Measurements from ENCODE around the gene HECA. TPM values are rescaled to one million over a fixed set of nuclear protein-coding genes. Genes with fewer than 3 reads are reported as not detected.
A peak's percentile ranks its signal among the peaks of the same experiment; 100 is the strongest.

The HECA gene
- polyA plus RNA-seq, 3 donors from 2014 or later: 3.2 to 4.9 (median 3.8) TPM

- H3K4me3 Mint-ChIP-seq: peak overlapping the region; percentile 33 to 66 (median 54)
- DNase-seq: no peak
- H3K27me3 Mint-ChIP-seq (ENCODE audit: low read depth in 3 of 3): peaks cover 0 to 4% (median 2%) of the 10 kb centered on the region in 3 donors
- H3K36me3 Mint-ChIP-seq: no peaks in the 10 kb centered on the region
- no peaks in the 10 kb centered on the region for H3K9me3 Mint-ChIP-seq
- H3K4me1 Mint-ChIP-seq: peaks cover 89 to 95% of the 10 kb centered on the region in 2 donors
- H3K27ac Mint-ChIP-seq: peak overlapping the region in 5 of 6 donors; percentile 31 to 78 (median 62)
These were observed 9.7 kb downstream of the HECA start for GRCh38 chr6:139144490-139145085.

- H3K27ac Mint-ChIP-seq: peak overlapping the region; percentile 4 to 62 (median 12)
- peak overlapping the region; percentile 10 to 66 (median 55) for H3K4me3 Mint-ChIP-seq
- H3K9me3 Mint-ChIP-seq: no peaks in the 10 kb centered on the region
These were observed 10.8 kb downstream of the HECA start for GRCh38 chr6:139145661-139146060.

GRCh38 chr6:139146317-139146726, 11.4 kb downstream of the HECA start:
- Mint-ChIP-seq H3K4me3 (peak overlapping the region in 3 of 5 donors; percentile 30 to 66 (median 55)), H3K27ac (peak overlapping the region in 2 of 6 donors; percentile 36 to 83), H3K27me3 (ENCODE audit: low read depth in 3 of 3) (peaks cover 0 to 4% (median 2%) of the 10 kb centered on the region in 3 donors), H3K4me1 (peaks cover 93 to 97% of the 10 kb centered on the region in 2 donors), H3K36me3 (no peaks in the 10 kb centered on the region), H3K9me3 (no peaks in the 10 kb centered on the region)
- no peak for DNase-seq

More at GRCh38 chr6:139145661-139146060, 10.8 kb downstream of the HECA start:
- H3K27me3 Mint-ChIP-seq (ENCODE audit: low read depth in 3 of 3): peaks cover 0 to 4% (median 2%) of the 10 kb centered on the region in 3 donors
- DNase-seq: no peak
- no peaks in the 10 kb centered on the region for H3K36me3 Mint-ChIP-seq
- peaks cover 89 to 95% of the 10 kb centered on the region in 2 donors for H3K4me1 Mint-ChIP-seq

- peak overlapping the region in 4 of 5 donors; percentile 13 to 66 (median 38) for H3K4me3 Mint-ChIP-seq
- no peaks in the 10 kb centered on the region for H3K9me3 Mint-ChIP-seq
- no peak for DNase-seq
- H3K27ac Mint-ChIP-seq: peak overlapping the region in 2 of 6 donors; percentile 2
- H3K36me3 Mint-ChIP-seq: no peaks in the 10 kb centered on the region
- H3K4me1 Mint-ChIP-seq: peaks cover 97 to 100% of the 10 kb centered on the region in 2 donors
- peaks cover 0 to 3% (median 2%) of the 10 kb centered on the region in 3 donors for H3K27me3 Mint-ChIP-seq (ENCODE audit: low read depth in 3 of 3)
These were observed 12.7 kb downstream of the HECA start for GRCh38 chr6:139147628-139148027.

- Mint-ChIP-seq H3K27ac (peak overlapping the region in 2 of 6 donors; percentile 45 to 67), H3K4me1 (peaks cover 91 to 95% of the 10 kb centered on the region in 2 donors), H3K27me3 (ENCODE audit: low read depth in 3 of 3) (peaks cover 0 to 2% (median 2%) of the 10 kb centered on the region in 3 donors), H3K4me3 (peak overlapping the region in 2 of 5 donors; percentile 27 to 46), H3K9me3 (no peaks in the 10 kb centered on the region), H3K36me3 (no peaks in the 10 kb centered on the region)
- no peak for DNase-seq
These were observed 13.8 kb downstream of the HECA start for GRCh38 chr6:139148557-139149235.

- H3K27ac Mint-ChIP-seq: no peak overlapping the region
- no peaks in the 10 kb centered on the region for H3K36me3 Mint-ChIP-seq
- no peak for DNase-seq
- H3K27me3 Mint-ChIP-seq (ENCODE audit: low read depth in 3 of 3): peaks cover 0 to 2% (median 2%) of the 10 kb centered on the region in 3 donors
- no peaks in the 10 kb centered on the region for H3K9me3 Mint-ChIP-seq
- H3K4me3 Mint-ChIP-seq: peak overlapping the region in 2 of 5 donors; percentile 9 to 27
- H3K4me1 Mint-ChIP-seq: peaks cover 91 to 95% of the 10 kb centered on the region in 2 donors
These were observed 14.5 kb downstream of the HECA start for GRCh38 chr6:139149383-139149782.

- Mint-ChIP-seq H3K4me1 (peaks cover 81 to 94% of the 10 kb centered on the region in 2 donors), H3K9me3 (no peaks in the 10 kb centered on the region), H3K4me3 (peak overlapping the region in 2 of 5 donors; percentile 38 to 41), H3K36me3 (no peaks in the 10 kb centered on the region), H3K27ac (peak overlapping the region in 1 of 6 donors; percentile 37), H3K27me3 (ENCODE audit: low read depth in 3 of 3) (peaks cover 0 to 2% (median 2%) of the 10 kb centered on the region in 3 donors)
- no peak for DNase-seq
These were observed 16.0 kb downstream of the HECA start for GRCh38 chr6:139150920-139151319.

GRCh38 chr6:139151425-139152087, 16.7 kb downstream of the HECA start:
- H3K9me3 Mint-ChIP-seq: no peaks in the 10 kb centered on the region
- H3K27ac Mint-ChIP-seq: peak overlapping the region in 4 of 6 donors; percentile 28 to 58 (median 52)
- H3K27me3 Mint-ChIP-seq (ENCODE audit: low read depth in 3 of 3): peaks cover 0 to 2% (median 2%) of the 10 kb centered on the region in 3 donors
- no peaks in the 10 kb centered on the region for H3K36me3 Mint-ChIP-seq
- H3K4me3 Mint-ChIP-seq: peak overlapping the region in 3 of 5 donors; percentile 38 to 42 (median 42)
- H3K4me1 Mint-ChIP-seq: peaks cover 80 to 92% of the 10 kb centered on the region in 2 donors
- DNase-seq: no peak

GRCh38 chr6:139152088-139152891, 17.4 kb downstream of the HECA start:
- H3K4me1 Mint-ChIP-seq: peaks cover 80 to 92% of the 10 kb centered on the region in 2 donors
- peaks cover 0 to 4% (median 2%) of the 10 kb centered on the region in 3 donors for H3K27me3 Mint-ChIP-seq (ENCODE audit: low read depth in 3 of 3)
- peak overlapping the region in 5 of 6 donors; percentile 28 to 54 (median 50) for H3K27ac Mint-ChIP-seq
- no peaks in the 10 kb centered on the region for H3K36me3 Mint-ChIP-seq
- H3K4me3 Mint-ChIP-seq: peak overlapping the region in 3 of 5 donors; percentile 38 to 42 (median 42)
- no peaks in the 10 kb centered on the region for H3K9me3 Mint-ChIP-seq
- DNase-seq: no peak

GRCh38 chr6:139152892-139153271, 18.0 kb downstream of the HECA start:
- H3K27ac Mint-ChIP-seq: peak overlapping the region in 4 of 6 donors; percentile 13 to 36 (median 30)
- no peaks in the 10 kb centered on the region for H3K9me3 Mint-ChIP-seq
- peak overlapping the region in 2 of 5 donors; percentile 3 to 6 for H3K4me3 Mint-ChIP-seq
- H3K36me3 Mint-ChIP-seq: no peaks in the 10 kb centered on the region
- DNase-seq: no peak
- peaks cover 0 to 5% (median 2%) of the 10 kb centered on the region in 3 donors for H3K27me3 Mint-ChIP-seq (ENCODE audit: low read depth in 3 of 3)
- H3K4me1 Mint-ChIP-seq: peaks cover 80 to 92% of the 10 kb centered on the region in 2 donors

GRCh38 chr6:139153855-139154254, 19.0 kb downstream of the HECA start:
- Mint-ChIP-seq H3K4me1 (peaks cover 76 to 86% of the 10 kb centered on the region in 2 donors), H3K36me3 (no peaks in the 10 kb centered on the region), H3K27ac (peak overlapping the region in 1 of 6 donors; percentile 31), H3K9me3 (no peaks in the 10 kb centered on the region), H3K4me3 (no peak overlapping the region), H3K27me3 (ENCODE audit: low read depth in 3 of 3) (peaks cover 0 to 7% (median 2%) of the 10 kb centered on the region in 3 donors)
- DNase-seq: no peak

GRCh38 chr6:139154881-139155547, 20.1 kb downstream of the HECA start:
- peaks cover 75 to 86% of the 10 kb centered on the region in 2 donors for H3K4me1 Mint-ChIP-seq
- H3K27me3 Mint-ChIP-seq (ENCODE audit: low read depth in 3 of 3): peaks cover 0 to 5% (median 2%) of the 10 kb centered on the region in 3 donors
- no peaks in the 10 kb centered on the region for H3K9me3 Mint-ChIP-seq
- H3K36me3 Mint-ChIP-seq: no peaks in the 10 kb centered on the region
- DNase-seq: no peak
- H3K4me3 Mint-ChIP-seq: no peak overlapping the region
- no peak overlapping the region for H3K27ac Mint-ChIP-seq

Measured in immature natural killer cell (primary cell).